Kasumi-1 (cell line): Measurements from ENCODE around the gene TRPM3.

Experiments
- DNase-seq, 2 experiments: peaks; one replicate each; lab custom pipeline; 2025; lab: John Stamatoyannopoulos, UW

TRPM3 gene

DNA sequence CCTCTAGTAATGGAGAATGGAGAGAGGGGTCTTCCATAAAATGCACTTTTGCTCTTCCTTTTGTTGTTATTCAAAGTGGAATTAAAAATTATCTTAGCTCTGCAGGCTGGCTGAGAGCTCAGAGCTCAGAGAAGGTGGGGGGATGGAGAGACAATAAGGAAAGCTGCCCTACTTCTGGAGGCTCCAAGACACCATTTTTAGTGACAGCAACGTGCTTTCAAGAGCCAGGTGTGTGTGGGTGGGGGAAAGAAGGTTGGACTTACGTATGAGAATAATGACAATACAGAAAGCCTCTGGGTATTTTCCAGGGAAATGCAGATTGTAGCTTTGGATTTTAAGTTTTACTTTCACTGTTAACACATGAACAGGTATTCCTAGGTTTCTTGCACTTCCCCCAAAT is 173.9 kb downstream of the TRPM3 start:
- no peak for DNase-seq

DNA sequence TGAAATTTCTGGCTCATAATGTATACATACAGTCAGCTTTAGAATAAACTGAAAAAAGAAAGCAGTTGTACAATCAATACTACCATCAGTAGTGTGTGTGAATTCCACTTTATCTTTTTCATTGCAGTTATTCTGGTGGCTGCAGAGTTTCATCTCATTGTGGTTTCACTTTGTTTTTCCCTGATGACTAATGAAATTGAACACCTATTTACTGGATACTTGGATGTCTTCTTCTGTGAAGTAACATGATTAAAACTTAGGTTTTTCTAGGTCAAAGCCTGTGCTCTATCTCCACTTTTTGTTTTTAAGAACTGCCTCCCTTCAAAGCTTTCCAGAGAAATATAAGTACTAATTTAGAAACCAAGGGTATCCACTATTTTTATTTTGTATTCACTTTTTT is 174.3 kb downstream of the TRPM3 start:
- no peak for DNase-seq

DNA sequence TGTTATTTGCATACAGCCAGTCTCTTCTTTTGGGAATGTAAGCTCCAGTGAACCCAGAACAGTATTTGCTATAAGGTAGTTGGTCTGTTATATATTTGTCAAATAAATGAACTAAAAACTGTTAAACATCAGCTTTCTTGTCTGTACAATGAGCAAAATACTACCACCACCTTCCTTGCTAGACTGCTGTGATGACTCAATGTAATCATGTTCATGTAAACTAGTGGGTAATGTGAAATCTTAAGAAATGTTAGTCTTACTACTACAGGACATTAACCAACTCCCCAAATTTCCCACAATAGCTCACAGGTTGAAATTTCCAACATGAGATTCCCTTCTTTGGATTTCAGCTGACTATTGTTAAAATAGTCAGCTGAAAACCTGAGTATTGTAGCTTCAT is 176.1 kb downstream of the TRPM3 start:
- DNase-seq = no peak

DNA sequence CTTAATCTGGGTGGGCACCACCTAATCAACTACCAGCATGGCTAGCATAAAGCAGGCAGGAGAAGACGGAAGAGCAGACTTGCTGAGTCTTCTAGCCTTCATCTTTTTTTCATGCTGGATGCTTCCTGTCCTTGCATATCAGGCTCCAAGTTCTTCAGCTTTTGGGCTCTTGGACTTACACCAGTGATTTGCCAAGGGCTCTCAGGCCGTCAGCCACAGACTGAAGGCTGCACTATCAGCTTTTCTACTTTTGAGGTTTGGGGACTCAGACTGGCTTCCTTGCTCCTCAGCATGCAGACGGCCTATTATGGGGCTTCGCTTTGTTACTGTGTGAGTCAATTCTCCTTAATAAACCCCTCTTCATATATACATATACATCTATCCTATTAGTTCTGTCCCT is 180.2 kb downstream of the TRPM3 start:
- no peak for DNase-seq

DNA sequence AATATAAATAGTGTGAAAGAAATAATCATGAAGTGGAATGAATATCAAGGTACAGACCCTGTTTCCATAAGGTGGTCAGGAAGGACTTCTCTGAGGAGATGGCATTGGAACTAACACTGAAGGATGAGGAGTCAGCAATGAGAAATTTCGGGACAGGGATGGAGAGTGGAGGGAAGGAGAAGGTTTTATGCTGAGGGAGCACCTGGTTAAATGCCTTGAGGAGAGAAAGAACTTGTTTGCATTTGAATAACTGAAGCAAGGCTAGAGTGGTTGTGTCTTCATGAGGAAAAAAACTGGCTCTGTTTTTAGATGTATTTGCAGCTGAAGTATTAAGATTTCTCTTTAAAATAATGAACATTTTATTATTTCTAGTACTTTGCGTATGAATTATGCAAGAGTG is 180.8 kb downstream of the TRPM3 start:
- DNase-seq = no peak

DNA sequence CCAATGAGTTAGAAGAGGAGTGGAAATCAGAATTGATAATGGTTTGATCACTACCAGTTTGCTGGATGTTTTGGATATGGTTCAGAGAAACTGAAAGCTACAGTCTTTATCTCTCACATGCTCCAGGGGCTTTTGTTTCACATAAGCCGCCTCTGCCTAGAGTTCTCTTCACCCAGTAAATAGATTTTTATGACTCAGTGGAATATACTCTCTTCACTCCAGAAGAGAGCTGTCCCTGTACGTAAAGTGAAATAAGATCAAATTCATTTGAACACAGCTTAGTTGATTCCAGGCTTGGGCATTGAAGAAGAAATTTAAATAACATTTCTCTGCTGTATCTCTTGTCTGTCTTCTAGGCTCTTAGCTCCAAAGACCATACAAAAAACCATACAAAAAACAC is 184.9 kb downstream of the TRPM3 start:
- DNase-seq = no peak

DNA sequence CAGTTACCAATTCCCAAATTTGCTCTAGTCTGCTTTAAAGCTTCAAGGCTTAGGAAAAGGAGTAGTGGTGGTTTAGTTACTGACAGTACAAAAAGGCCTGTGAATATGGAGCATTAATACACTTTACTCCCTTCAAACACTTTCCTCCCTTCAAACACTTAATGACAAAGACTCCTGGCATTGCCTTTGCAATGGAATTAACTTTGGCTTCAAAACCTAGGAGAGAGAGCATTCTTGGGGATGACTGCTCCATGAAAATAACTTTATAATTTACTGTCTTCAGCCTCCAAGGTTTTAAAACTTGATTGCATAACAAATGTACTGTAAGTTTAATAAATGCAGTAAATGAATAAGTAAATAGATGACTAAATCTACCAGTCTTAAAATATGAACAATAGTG is 185.6 kb downstream of the TRPM3 start:
- no peak for DNase-seq

DNA sequence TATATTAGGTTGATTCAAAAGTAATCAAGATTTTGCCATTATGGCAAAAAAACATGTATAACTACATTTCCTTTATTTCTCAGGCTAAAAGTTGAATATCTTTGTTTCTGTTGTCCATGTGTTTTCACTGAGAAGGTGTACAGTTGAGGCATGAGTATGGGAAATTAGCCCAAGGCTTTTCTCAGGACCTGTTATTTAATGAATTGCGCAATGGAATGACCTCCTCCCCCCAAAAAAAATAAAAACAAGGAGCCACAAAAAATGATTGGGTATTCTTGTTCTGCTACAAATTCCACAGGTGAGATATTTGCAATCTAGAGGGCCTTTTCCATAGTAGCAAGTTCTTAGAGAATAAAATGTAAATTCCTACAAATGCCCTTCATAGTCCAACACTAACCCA is 186.8 kb downstream of the TRPM3 start:
- no peak for DNase-seq

DNA sequence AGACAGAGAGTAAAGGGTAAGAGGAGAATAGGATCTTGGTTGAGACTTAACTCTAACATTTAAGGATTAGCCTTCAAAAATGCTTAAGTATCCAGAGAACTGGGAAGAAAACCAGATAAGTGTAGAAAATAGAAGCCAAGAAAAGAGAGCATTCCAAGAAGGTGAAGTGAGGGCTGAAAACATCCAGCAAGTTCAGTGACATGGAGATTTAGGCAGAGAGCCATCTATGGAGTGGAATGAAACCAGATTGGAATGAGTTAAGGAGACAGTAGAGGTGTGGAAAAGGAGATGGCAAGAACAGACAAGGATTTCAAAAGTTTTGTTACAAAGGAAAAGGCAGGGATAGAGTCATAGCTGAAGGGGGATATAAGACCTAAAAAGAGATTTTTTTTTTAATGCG is 188.1 kb downstream of the TRPM3 start:
- DNase-seq = no peak

DNA sequence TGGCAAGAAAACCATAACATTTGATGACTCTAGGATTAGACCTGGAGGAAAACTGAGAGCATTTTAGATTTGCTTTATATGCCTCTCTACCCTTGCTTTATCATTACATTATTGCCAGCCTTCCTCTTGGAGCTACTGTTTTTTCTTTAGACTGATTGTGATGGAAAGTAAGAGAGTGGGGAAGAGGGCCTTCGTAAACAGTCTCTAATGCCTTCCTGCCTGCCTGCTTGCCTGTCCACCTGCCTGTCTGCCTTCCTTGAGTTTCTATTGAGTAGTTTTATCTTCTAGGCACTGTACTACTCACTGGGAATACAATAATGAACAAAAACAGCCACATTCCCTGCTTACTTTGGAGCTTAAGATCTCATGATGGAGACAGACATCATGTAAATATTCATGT is 189.3 kb downstream of the TRPM3 start:
- no peak for DNase-seq

DNA sequence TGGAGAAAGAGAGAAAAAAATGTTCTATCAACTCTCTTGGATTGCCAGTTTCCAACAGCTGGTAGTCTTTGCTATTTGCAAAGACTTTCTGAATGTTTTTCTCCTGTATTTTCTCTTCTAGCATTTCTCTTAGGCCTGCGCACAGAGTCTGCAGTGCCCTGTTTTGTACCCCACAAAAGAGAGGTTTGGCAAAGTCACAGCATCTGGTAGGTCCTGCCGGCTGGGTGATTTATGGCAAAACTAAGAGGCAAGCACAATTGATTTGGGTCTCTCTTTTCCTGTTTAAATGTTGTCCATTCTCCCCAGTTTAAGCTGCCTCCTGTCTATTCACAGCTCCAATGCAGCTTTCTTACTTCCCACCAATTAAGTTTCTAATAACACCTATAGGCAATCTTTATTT is 193.9 kb downstream of the TRPM3 start:
- DNase-seq = no peak

DNA sequence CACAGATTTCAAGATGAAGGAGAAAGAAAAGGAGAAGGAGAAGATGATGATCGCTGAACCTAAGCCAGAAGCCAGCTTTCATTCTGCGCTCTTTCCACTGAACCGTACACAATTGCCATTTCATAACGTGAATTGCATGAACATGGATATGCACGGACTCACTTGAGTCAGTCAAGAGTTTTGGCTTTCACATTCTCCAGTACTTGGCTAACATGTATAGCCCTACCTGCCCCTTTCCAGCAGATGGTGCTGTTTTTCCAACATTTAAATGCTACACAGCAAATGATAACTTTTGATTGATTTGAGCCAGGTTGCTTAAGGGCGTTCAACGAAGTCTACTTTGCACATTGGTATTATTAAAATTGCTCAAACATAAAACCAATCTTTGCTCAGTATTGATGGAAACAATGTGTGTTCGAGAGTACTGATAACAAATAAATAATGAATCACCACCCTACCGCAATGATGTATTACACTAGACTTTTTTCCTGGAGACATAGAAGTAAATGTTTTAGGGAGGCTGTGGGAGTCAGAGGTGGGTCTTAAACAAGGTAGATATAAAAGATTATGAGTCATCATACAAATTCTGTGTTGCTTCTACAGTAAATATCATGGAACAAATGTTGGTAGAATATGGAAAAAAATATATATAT is 196.4 kb downstream of the TRPM3 start:
- peak; percentile 60 to 71 for DNase-seq

DNA sequence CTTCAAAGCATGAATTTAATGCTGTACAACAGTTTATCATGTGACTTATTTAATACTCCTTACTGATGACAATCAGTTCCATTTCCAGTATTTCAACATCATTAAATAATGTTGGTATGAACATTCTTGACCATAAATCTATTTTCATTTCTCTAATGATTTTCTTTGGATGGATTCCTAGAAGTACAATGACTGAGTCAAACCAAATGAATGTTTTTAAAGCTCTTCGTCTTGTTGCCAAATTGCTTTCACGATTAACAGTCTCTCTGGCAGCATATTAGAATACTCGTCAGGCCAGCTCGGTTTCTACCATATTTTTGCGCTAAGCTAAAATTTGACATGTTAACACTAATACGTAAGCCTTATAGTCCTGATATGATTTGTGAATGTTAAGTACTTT is 197.0 kb downstream of the TRPM3 start:
- no peak for DNase-seq

DNA sequence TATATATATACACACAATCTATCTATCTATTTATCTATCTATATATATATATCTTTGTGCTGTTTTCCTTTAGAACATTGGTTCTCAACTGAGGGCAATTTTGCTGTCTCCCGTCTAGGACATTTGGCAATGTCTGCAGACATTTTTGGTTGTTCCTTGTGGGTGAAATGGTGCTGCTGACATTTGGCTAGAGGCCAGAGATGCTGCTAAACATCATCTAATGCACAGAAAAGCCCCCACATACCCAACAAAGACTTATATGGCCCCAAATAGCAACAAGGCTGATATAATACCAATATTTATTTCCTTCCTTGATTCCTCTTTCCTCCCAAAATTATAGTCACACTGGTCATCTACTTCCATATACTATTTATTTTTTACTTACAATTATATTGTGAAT is 197.5 kb downstream of the TRPM3 start:
- DNase-seq = no peak

DNA sequence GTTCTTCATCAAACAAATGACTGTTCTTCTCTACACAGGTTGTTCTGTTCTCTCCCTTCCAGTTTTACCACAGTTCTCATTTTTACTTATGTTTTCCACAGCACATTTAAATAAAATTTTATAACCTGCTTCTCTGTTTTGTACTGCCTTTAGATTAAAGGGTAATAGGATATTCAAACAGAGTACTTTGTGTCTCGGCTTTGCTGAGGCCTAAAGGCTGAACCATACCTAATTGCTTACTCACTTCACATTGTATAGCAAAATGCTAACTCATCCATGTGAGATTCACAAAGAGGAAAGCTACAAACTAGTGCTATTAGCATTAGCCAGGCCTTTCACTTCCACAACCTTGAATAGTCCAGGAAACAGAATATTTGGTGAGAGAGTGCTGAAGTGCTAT is 200.3 kb downstream of the TRPM3 start:
- no peak for DNase-seq

DNA sequence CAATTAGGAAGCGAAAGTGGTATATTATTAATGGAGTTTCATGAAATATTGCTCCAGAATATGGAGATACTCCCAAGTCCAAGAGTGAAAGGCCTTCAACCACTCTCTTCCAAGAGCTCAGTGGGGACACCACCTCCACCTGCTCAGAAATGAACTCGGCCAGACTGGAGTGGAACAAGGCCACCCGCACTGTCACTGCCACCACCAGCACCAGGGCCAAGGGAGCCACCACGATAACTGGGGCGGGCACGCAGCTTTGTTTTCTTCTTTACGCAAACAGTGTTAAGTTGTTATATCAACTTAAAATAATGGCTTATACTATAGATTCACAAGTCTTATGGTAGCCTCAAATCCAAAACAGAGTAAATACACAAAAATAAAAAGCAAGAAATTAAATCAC is 204.1 kb downstream of the TRPM3 start:
- DNase-seq = no peak

DNA sequence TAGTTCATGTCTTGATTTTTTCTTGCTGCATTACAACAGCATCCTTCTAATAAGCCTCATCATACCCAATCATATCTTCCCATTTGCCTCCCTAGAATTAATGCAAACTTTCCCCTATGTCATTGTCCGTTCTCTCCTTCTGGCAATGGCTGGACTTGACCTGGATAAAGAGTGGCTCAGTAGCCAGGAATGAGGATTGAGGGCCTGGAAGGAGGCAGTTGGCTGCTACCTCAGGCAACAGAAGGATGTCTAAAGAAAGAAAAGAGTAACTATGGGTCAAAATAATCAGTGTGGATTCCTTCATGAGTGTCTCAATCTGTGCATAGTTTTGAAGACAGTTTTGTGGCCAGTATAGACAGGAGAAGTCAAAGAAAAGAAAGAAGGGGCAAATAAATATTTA is 209.6 kb downstream of the TRPM3 start:
- DNase-seq = no peak

DNA sequence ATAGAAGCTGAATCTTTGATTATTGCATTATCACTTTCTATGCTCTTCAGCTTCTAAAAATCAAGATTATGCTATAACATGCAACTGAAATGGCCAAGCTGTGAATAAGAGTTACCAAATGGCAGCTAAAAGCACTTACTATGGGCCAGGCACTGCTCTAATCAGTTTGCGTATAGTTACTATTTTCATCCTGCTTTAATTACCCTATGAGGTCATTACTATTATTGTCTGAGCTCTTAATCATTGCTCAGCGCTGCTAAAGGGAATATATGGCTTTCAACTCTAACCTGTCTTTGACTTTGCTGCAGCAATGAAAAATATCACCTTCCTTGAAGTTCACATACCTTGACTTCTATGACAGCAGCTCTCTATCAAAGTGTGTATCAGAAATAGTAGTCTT is 210.8 kb downstream of the TRPM3 start:
- DNase-seq = no peak

DNA sequence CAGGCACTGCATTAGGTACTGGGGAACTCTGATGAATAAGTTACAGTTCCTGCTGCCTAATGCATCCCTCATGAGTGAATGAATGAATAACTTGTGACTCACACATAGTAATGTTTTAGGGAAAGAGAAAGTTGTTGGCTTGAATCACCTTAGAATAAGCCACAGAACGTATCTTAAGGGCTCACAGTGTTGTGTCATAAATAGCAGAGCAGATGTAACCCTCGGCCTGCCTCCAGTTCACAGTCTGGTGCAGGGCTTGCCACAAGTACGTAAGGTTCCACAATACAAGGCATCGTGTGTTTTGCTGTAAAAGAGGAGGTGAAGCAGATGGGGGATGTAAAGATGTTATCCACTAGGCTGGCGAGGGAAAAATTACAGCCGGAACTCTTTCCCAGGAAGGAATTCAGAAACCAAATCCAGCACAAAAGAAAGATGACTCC is 218.7 kb downstream of the TRPM3 start:
- no peak for DNase-seq

DNA sequence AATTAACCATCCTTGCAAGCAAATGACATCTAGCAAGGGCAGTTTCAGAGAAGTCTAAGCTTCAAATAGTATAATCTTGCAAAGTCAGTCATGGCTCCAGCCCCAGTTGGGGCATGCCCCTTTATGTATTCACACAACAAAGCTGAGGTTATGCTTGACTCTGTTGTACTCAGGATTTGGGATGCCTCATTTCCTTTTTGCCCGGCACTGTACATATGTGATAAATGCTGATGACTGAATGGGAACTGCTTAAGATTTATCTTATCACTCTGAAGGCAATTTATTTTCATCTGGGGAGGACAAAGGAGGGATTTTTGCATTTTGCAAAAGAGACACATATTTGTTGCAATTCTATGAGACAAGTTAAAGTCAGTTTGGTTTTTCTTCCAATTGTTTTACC is 219.2 kb downstream of the TRPM3 start:
- no peak for DNase-seq

DNA sequence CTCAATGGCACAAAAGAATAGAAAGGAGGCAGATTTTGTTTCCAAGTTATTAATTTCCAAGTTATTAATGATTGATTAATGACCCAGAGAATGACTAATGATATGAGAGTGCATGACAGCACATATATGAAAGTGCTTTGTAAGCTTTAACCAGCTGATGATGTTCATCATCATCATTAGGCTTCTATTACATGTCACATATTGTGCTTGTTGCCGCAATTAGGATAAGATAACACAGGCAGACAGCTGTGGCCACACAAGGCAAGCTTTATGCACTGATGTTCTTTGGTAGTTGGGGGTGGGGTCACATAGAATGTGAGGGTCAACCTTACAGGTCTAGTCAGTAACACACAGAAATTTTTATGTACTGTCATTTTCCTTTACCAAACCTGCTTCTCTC is 219.7 kb downstream of the TRPM3 start:
- no peak for DNase-seq

DNA sequence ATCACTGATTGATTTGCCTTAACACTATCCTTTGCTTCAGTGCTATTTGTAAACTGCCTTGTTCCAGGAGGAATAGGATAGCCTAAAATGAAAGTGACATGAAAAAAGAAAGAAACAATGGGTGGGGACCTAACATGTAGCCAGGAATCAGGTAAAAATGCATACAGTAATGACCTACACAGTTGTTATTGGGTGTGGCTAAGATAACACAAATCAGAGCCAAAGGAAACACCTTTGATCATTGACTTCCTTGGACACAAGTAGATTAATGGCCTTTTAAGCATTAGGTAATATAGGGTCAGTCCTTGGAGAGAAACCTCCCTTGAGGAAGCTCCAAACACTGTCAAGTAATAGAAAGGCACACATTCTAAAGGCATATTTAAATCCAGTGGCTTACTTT is 220.4 kb downstream of the TRPM3 start:
- DNase-seq = no peak

DNA sequence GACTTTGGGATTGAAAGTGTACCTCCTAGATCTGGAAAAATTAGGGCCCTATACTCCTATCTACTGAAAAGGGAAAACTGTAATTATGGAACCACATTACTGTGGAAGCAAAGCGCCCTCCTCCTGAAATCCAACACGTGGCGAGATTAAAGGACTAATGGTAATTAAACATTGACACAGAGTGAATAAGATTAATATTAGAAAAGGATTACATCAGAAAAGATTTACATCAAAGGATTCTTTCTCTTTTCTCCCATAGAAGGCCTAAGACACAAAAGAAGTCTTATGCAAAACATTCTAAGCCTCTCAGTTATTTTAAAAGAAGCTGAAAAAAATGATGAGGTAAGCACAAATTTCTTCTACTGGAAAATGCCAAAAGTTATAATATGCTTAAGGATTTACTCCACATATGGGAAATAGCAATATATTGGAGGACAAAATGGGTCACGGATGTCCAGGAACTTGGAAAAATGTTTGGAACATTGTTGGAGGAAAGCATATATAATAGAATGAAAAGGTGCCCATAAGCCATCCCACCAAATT is 227.8 kb downstream of the TRPM3 start:
- DNase-seq = no peak

DNA sequence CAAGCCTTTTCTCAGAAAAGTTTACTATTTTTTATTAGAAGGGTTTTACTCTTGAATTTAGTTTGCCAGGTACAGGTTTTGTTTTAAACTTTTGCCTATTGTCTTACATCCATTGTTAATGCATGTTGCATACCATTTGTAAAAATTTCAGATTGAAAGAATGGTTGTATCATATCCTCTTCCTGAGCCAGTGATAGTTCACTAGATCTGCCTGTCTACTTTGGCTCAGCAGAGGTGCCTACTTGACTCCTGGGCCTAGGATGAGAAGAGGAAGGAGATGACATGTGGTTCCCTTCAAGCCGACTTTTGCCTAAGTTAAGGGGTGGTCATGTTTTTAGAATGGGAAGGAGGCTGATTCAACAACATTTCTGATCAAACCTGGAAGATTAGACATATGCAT is 232.9 kb downstream of the TRPM3 start:
- DNase-seq = no peak

DNA sequence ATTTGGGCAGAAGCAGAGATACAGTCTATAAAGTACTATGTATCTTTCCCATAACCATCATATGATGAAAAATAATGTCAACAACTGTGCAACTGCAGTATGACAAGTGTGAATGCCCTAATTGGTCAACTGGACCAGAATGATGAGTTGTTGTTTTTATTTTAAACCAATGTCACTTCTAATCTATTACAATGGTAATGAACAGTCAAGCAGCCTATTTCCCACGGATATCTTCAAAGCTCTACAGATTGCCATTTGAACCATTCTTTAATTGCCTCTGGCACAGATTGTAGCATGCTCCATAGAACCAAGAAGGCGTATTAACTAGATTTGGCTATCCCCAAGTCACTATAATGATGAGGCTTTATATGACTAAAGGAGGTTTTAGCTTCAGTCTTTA is 233.6 kb downstream of the TRPM3 start:
- no peak for DNase-seq
